ENCODE results near the gene NAPG.
"Not testable (repeated sequence)": the region's sequence is repeated elsewhere in the genome, so short reads cannot be mapped to it uniquely, and the experiment has no call there.

NAPG gene

DNA sequence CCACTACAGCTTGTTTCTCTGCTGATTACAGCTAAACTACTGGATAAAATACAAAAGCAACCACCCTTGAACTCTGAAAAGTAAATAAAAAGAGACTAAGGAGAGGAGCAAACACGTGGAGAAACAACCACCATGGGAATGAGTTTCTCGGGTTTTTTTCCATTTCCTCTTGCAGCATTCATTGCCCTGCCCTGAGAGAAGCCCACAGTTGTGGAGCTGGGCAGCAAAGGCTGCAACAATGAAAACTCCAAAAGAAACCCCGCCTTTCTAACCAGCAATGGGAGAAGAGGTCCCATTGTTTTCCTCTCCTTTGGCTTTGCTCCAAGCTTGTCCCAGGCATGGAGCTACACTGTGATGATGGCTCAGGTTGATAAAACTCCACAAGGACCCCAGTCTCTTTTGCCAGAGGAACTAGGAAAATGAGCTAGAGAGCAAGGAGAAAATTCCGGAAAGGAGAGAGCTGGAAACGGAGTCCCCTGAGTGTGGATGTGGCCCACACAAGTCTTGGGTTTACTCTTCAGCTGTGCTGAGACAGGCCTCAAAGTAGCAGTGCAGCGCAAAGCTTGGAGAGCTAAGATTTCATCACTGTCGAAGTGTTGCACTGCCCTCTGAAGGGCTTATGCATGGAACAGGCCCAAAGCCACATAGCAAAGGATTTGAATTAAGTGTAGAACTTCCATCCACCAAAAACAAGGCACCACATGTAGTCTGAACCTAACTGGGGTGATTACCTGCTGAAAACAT, 20.9 kb downstream of the NAPG start:
- no peak overlapping the region for H3K4me2 ChIP-seq (ENCODE audit: low read depth, low read length, poor library complexity, severe bottlenecking)
- H4K20me1 ChIP-seq (ENCODE audit: insufficient read depth, low read length, poor library complexity, severe bottlenecking), result no peaks in the 10 kb centered on the region
- H3K4me3 ChIP-seq (ENCODE audit: low read length, poor library complexity, severe bottlenecking), result no peak overlapping the region
- H3K79me2 ChIP-seq (ENCODE audit: insufficient read depth, low read length), result no peaks in the 10 kb centered on the region
- H3F3A ChIP-seq (ENCODE audit: low read depth), result no peaks in the 10 kb centered on the region
- no peaks in the 10 kb centered on the region for H3K27me3 ChIP-seq (ENCODE audit: insufficient read depth, low read length, poor library complexity, severe bottlenecking)
- peaks cover 9% of the 10 kb centered on the region for H3K4me1 ChIP-seq (ENCODE audit: insufficient read depth, low read length, poor library complexity, severe bottlenecking)
- peaks cover 91% of the 10 kb centered on the region for H3K36me3 ChIP-seq (ENCODE audit: insufficient read depth, low read length)
- H2AFZ ChIP-seq (ENCODE audit: low read length), result no peak overlapping the region
- no peak overlapping the region for H3K9ac ChIP-seq (ENCODE audit: low read depth, low read length, poor library complexity, severe bottlenecking)
- TF ChIP-seq, protein P1, sequence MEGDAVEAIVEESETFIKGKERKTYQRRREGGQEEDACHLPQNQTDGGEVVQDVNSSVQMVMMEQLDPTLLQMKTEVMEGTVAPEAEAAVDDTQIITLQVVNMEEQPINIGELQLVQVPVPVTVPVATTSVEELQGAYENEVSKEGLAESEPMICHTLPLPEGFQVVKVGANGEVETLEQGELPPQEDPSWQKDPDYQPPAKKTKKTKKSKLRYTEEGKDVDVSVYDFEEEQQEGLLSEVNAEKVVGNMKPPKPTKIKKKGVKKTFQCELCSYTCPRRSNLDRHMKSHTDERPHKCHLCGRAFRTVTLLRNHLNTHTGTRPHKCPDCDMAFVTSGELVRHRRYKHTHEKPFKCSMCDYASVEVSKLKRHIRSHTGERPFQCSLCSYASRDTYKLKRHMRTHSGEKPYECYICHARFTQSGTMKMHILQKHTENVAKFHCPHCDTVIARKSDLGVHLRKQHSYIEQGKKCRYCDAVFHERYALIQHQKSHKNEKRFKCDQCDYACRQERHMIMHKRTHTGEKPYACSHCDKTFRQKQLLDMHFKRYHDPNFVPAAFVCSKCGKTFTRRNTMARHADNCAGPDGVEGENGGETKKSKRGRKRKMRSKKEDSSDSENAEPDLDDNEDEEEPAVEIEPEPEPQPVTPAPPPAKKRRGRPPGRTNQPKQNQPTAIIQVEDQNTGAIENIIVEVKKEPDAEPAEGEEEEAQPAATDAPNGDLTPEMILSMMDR (conservative IDR thresholded peaks at IDR 0.05; ENCODE audit: low read length), result no peak
- TF ChIP-seq EZH2phosphoT487 (IDR thresholded peaks at IDR 0.05; ENCODE audit: borderline replicate concordance), result no peak
- H3K9me2 ChIP-seq (replicated peaks; ENCODE audit: low read depth, low read length), result no peaks in the 10 kb centered on the region
- no peaks in the 10 kb centered on the region for H3K9me3 ChIP-seq (ENCODE audit: insufficient read depth, low read depth, low read length)

DNA sequence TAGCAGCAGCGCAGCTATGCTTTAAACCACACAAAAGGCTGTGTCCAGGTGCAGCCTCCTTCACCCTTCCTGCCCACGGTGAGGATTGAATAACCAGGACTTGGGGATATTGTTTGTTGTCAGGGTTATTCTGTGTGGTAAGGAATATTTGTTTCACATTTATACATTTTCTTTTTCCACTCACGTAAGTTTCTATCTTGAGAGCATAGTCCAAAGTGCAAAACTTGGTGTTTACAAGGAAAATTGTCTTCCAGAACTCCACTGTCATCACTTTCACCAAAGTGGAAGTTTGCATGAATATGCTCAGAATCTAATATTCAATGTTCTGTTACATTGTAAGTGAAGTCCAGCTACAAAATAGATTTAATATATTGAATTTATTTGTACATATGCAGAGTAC, 26.4 kb downstream of the NAPG start:
- Histone ChIP-seq H4K20me1 (ENCODE audit: insufficient read depth, low read length, poor library complexity, severe bottlenecking) (no peaks in the 10 kb centered on the region), H3K27me3 (ENCODE audit: insufficient read depth, low read length, poor library complexity, severe bottlenecking) (no peaks in the 10 kb centered on the region), H3K4me2 (ENCODE audit: low read depth, low read length, poor library complexity, severe bottlenecking) (no peak overlapping the region), H3K9me3 (ENCODE audit: insufficient read depth, low read depth, low read length) (no peaks in the 10 kb centered on the region), H3F3A (ENCODE audit: low read depth) (no peaks in the 10 kb centered on the region), H3K79me2 (ENCODE audit: insufficient read depth, low read length) (no peaks in the 10 kb centered on the region), H2AFZ (ENCODE audit: low read length) (no peak overlapping the region), H3K4me1 (ENCODE audit: insufficient read depth, low read length, poor library complexity, severe bottlenecking) (no peaks in the 10 kb centered on the region), H3K9ac (ENCODE audit: low read depth, low read length, poor library complexity, severe bottlenecking) (no peak overlapping the region), H3K9me2 (replicated peaks; ENCODE audit: low read depth, low read length) (no peaks in the 10 kb centered on the region), H3K36me3 (ENCODE audit: insufficient read depth, low read length) (peaks cover 91% of the 10 kb centered on the region), H3K4me3 (ENCODE audit: low read length, poor library complexity, severe bottlenecking) (no peak overlapping the region)
- TF ChIP-seq EZH2phosphoT487 (IDR thresholded peaks at IDR 0.05; ENCODE audit: borderline replicate concordance), result no peak

DNA sequence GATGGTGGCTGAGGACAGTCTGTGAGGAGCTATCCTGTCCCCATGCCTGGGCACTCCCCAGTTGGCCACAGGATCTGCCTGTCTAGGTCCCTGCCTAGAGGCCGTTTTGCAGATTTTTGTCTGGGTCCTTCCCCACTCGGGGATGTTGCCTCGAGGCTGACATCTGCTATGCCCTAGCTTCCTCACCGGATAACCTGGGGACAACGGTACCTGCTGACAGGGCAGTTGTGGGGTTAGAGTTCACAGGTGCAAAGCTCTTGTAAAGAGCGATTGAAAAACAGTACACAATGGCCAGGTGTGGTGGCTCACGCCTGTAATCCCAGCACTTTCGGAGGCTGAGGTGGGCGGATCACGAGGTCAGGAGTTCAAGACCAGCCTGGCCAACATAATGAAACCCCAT, 30.4 kb downstream of the NAPG start:
- H4K20me1 ChIP-seq (ENCODE audit: insufficient read depth, low read length, poor library complexity, severe bottlenecking); H3K27me3 ChIP-seq (ENCODE audit: insufficient read depth, low read length, poor library complexity, severe bottlenecking); H3K79me2 ChIP-seq (ENCODE audit: insufficient read depth, low read length); H3K4me3 ChIP-seq (ENCODE audit: low read length, poor library complexity, severe bottlenecking); H3K4me1 ChIP-seq (ENCODE audit: insufficient read depth, low read length, poor library complexity, severe bottlenecking); H3K9me2 ChIP-seq (replicated peaks; ENCODE audit: low read depth, low read length); H3K9ac ChIP-seq (ENCODE audit: low read depth, low read length, poor library complexity, severe bottlenecking); H3K9me3 ChIP-seq (ENCODE audit: insufficient read depth, low read depth, low read length); H2AFZ ChIP-seq (ENCODE audit: low read length); H3F3A ChIP-seq (ENCODE audit: low read depth); H3K4me2 ChIP-seq (ENCODE audit: low read depth, low read length, poor library complexity, severe bottlenecking): not testable (repeated sequence)
- peaks cover 55% of the 10 kb centered on the region; the same call in 1 of the 2 replicates for H3K36me3 ChIP-seq (ENCODE audit: insufficient read depth, low read length)

DNA sequence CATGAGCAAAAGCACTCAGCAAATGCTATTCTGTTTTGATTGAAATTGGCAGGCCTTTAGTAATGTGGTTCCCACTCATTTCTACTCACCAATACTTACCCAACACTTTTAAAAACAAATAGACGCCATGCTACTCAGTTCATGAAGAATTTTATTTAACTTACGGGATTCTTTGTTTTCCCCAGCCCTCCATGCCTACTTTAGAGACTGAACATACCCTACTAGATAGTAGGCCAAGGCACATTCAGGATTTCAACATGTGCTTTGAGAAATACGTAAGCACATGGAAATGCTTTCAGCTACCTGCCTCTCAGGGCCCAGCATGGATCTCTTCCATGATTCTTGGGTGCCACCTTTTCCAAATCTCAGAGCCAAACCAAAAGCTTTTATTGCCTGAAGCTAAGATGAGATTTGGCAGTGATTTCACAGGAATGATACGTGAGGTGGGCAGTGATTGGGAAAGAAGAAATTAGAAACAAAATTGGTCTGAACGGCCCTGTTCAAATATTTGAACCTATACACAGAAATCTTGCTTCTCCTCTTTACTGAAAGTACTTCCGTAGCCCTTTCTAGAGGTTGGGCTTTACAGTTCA, 31.4 kb downstream of the NAPG start:
- no peak overlapping the region for H2AFZ ChIP-seq (ENCODE audit: low read length)
- no peaks in the 10 kb centered on the region for H3K79me2 ChIP-seq (ENCODE audit: insufficient read depth, low read length)
- peaks cover 46% of the 10 kb centered on the region; the same call in 1 of the 2 replicates for H3K36me3 ChIP-seq (ENCODE audit: insufficient read depth, low read length)
- no peak overlapping the region for H3K9ac ChIP-seq (ENCODE audit: low read depth, low read length, poor library complexity, severe bottlenecking)
- H3F3A ChIP-seq (ENCODE audit: low read depth), result no peaks in the 10 kb centered on the region
- no peaks in the 10 kb centered on the region for H3K9me3 ChIP-seq (ENCODE audit: insufficient read depth, low read depth, low read length)
- H3K4me2 ChIP-seq (ENCODE audit: low read depth, low read length, poor library complexity, severe bottlenecking), result no peak overlapping the region
- no peaks in the 10 kb centered on the region for H3K9me2 ChIP-seq (replicated peaks; ENCODE audit: low read depth, low read length)
- H3K4me1 ChIP-seq (ENCODE audit: insufficient read depth, low read length, poor library complexity, severe bottlenecking), result no peaks in the 10 kb centered on the region
- H3K4me3 ChIP-seq (ENCODE audit: low read length, poor library complexity, severe bottlenecking), result no peak overlapping the region
- TF ChIP-seq, protein P1 (conservative IDR thresholded peaks at IDR 0.05; ENCODE audit: low read length), result no peak
- no peak for TF ChIP-seq EZH2phosphoT487 (IDR thresholded peaks at IDR 0.05; ENCODE audit: borderline replicate concordance)
- no peaks in the 10 kb centered on the region for H4K20me1 ChIP-seq (ENCODE audit: insufficient read depth, low read length, poor library complexity, severe bottlenecking)
- H3K27me3 ChIP-seq (ENCODE audit: insufficient read depth, low read length, poor library complexity, severe bottlenecking), result no peaks in the 10 kb centered on the region
